AG09309 (cell line): ENCODE data around the gene THYN1.
"Not testable (repeated sequence)": the region's sequence is repeated elsewhere in the genome, so short reads cannot be mapped to it uniquely, and the experiment has no call there.

Experiments used
- DNase-seq: peaks from one replicate; pipeline ENCODE4 v3.0.0-alpha.2; 2010; ENCODE audit warnings: low read depth
- H3K4me3 ChIP-seq: 2 replicates; pipeline ENCODE4 v1.5.1; 2011; ENCODE audit warnings: mild to moderate bottlenecking, low read depth, low read length, moderate library complexity; ENCODE audit not compliant: control insufficient read depth
- TF ChIP-seq, protein P1 (sequence below): IDR thresholded peaks from 2 replicates; pipeline ENCODE4 v1.5.1; 2011; ENCODE audit warnings: mild to moderate bottlenecking, low read depth, low read length, inconsistent platforms; ENCODE audit not compliant: insufficient read depth, control insufficient read depth; ENCODE audit errors: missing control alignments

THYN1 gene

DNA sequence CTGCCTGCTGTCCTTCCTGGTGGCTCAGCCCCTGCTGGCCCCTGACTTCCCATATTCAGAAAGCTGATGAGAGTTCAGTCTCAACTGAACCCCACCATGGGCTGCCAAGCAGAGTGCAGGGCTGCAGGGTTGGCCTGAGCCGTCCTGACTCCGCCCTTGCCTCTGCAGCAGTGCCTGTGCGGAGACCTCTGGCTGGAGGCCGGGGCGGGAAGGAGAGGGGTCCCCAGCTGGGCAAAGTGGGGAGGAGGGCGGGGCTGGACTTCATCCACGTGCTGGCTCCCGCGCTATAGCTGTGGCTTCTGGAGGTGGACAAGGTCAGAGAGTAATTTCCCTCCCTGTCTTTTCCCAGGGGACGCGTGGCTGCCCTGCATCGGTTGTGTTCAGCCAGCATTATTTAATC lies 36.6 kb upstream of the THYN1 start:
- TF ChIP-seq, protein P1, sequence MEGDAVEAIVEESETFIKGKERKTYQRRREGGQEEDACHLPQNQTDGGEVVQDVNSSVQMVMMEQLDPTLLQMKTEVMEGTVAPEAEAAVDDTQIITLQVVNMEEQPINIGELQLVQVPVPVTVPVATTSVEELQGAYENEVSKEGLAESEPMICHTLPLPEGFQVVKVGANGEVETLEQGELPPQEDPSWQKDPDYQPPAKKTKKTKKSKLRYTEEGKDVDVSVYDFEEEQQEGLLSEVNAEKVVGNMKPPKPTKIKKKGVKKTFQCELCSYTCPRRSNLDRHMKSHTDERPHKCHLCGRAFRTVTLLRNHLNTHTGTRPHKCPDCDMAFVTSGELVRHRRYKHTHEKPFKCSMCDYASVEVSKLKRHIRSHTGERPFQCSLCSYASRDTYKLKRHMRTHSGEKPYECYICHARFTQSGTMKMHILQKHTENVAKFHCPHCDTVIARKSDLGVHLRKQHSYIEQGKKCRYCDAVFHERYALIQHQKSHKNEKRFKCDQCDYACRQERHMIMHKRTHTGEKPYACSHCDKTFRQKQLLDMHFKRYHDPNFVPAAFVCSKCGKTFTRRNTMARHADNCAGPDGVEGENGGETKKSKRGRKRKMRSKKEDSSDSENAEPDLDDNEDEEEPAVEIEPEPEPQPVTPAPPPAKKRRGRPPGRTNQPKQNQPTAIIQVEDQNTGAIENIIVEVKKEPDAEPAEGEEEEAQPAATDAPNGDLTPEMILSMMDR, result no peak
- no peak overlapping the region for H3K4me3 ChIP-seq
- no peak for DNase-seq

DNA sequence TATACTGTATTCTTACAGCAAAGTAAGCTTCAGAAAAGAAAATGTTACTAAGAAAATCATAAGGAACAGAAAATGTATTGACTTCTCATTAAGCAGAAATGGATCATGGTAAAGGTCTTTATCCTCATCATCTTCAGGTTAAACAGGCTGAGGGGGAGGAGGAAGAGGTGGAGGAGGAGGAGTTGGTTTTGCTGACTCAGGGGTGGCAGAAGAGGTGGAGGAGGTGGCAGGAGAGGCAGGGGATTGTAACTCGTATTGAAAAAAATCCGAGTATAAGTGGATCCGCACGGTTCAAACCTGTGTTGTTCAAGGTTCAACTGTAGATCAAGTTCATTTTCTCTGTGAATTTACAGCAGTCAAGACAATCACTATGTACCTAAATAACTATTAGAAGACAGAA lies 36.0 kb upstream of the THYN1 start:
- TF ChIP-seq, protein P1, result no peak
- DNase-seq, result no peak
- no peak overlapping the region for H3K4me3 ChIP-seq

DNA sequence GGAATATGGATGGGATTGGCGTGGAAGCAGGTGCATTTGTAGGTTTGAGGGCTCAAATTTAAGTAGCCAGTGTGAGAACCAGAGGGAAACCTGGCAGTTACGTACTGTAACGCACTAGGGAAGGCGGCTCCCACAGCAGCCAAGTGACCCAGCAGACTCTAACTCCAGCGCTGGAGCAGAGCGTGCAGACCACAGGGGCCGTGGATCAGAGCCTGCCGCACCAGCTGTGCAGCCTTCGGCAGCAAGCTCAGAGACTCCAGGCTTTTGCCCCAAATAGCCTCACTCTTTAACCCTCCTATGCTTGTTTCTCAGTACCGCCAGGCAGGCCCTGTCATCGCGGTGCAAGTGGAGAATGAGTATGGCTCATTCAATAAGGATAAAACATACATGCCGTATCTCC lies 35.3 kb upstream of the THYN1 start:
- no peak for DNase-seq
- TF ChIP-seq, protein P1, result no peak
- no peak overlapping the region for H3K4me3 ChIP-seq

DNA sequence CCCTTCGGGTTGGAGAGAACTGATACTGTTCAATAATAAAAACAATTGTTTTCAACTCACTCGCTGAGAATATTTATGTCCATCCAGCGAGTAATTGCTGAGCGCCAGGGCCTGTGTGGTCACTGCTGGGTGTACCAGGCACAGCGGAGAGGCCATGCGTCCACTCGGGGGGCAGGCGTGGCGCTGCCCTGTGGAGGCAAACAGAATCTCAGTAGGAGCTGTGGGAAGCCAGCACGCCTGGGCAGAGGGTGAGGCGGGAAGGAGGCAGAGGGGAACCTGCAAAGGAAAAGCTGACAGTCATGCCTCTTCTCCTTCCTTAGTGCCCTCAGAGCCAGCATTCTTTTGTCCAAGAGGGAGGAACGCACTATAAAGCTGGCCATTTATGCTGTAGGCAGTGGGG lies 34.4 kb upstream of the THYN1 start:
- no peak overlapping the region for H3K4me3 ChIP-seq
- DNase-seq, result no peak
- TF ChIP-seq, protein P1, result no peak

DNA sequence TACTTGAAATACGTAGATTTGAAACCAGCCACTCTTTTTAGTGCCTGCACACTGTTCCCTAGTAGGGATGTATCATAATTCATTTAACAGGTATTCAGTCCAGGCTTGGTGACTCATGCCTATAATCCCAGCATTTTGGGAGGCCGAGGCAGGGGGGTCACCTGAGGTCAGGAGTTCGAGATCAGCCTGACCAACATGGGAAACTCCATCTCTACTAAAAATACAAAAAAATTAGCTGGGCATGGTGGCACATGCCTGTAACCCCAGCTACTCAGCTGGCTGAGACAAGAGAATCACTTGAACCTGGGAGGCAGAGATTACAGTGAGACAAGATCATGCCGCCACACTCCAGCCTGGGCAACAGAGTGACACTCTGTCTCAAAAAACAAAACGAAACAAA lies 31.2 kb upstream of the THYN1 start:
- not testable (repeated sequence) for H3K4me3 ChIP-seq, DNase-seq

DNA sequence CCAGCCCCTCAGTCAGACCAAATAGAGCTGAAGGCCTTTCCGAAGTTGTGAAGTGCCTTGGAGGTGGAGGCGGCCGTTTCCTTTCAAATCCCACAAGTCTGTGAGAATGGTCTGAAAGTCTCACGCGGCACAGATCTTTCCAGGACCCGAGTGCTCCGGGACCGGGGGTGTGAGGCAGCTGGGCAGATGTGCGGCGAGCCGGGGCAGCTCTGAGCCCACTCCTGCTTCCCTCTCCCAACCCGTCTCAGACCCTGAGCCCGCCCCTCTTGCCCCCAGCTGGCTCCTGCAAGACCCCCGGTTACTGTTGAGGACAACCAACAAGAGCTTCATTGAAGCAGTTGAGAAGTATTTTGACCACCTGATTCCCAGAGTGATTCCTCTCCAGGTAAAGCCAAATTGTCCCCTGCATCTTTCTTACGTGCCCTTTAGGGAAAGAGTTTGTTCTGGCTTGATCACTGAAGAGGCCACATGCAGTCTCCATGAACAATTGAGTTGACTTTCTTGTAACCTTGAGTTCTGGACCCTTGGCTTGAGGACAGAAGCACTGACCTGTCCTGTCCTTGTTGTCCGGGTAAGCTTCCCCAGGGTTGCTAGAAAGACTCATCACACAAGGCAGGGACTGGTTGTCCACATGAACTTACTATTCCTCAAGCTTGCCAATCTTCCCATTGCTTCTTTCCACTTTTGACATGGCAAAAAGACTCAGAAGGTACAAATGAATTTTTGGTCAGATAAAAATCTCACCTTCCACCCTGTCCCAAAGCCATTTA lies 30.5 kb upstream of the THYN1 start:
- no peak overlapping the region for H3K4me3 ChIP-seq
- TF ChIP-seq, protein P1, result no peak

DNA sequence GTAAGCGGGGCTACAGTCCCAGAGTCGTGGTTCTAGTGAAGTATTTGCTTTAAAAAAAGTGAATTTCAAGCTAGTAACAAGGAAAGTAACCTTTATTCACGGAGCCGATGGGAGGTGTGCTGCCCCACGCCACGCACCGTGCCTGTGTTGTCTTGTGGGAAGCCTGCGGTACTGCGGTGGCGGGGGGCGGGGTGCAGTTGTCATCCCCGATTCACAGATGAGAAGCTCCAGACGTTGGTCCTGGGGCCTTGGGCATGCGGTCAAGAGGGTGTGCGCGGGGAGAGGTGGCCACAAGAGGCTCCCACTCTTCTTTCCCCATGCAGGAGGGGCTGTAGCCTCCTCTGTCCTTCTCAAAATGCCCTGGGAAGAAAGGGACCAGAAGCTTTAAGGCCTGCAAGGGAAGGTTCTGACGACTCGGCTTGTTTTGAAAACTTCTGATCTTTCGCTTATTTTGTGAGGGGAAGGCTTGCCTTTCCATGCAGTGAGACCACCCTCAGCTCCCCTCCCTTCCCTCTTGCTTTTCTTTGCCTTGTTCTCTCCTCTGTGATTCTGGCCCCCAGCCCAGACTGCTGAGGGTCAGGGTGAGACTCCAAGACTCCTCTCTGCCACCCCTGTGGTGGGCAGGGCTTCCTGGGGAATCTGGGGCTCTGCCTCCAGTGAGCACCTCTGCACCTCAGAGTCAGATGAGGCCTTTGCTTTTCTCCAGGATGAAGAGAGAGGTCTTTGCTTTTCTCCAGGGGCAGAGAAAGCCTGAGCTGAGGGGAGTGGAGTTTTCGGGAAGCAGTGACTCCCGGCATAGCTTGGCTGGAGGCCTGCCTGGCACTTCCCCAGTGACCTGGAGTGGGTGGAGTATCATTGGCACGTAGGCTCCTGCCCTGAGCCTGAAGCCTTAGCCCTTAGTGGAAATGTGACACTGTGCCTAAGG lies 29.2 kb upstream of the THYN1 start:
- DNase-seq, result no peak
- TF ChIP-seq, protein P1, result no peak
- H3K4me3 ChIP-seq, result no peak overlapping the region

More for the DNA sequence above, 30.5 kb upstream of the THYN1 start:
- no peak for DNase-seq

DNA sequence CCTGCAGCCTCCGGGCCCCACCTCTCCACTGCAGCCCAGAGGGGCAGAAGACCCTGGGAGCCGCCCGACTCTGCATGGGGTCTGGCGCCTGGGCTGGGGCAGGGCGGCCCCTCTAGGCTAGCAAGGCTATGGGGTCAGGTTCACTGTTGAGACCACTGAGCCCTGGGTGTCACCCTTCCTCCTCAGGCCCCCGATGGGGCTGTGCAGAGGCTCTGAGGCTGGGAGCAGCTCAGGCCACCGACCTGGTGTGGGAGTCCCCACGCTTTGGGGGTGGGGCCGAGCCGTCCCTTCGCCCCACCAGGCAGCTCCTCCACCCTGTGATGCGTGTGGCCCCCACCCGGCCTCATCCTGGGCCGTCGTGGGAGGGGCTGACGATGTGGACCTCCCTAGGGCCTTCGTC lies 28.5 kb upstream of the THYN1 start:
- H3K4me3 ChIP-seq, DNase-seq: not testable (repeated sequence)
